Brain pericyte (primary cell): ENCODE results near the gene OTUD4.
"Not testable (repeated sequence)": the region's sequence is repeated elsewhere in the genome, so short reads cannot be mapped to it uniquely, and the experiment has no call there.

Source experiments
- DNase-seq: peaks from one replicate; pipeline ENCODE4 v3.0.0-alpha.2; 2012; ENCODE audit warnings: low read depth, low spot score

The OTUD4 gene

GRCh38 chr4:145180298-145181090 is at the start of gene OTUD4:
Gene OTUD4 (minus strand): TSS chr4:145180589. CDS start chr4:145179973, 616 bp downstream.
- DNase-seq = peak; percentile 65

- DNase-seq = not testable (repeated sequence)
Measured at GRCh38 chr4:145223228-145223627, 42.8 kb upstream of the OTUD4 start.

GRCh38 chr4:145221529-145221928 is 41.1 kb upstream of the OTUD4 start:
- DNase-seq = not testable (repeated sequence)

GRCh38 chr4:145219090-145219489 is 38.7 kb upstream of the OTUD4 start:
- DNase-seq = no peak

GRCh38 chr4:145218251-145218650 is 37.9 kb upstream of the OTUD4 start:
- no peak for DNase-seq

GRCh38 chr4:145217349-145217748 is 37.0 kb upstream of the OTUD4 start:
- DNase-seq = no peak

GRCh38 chr4:145216535-145216934 is 36.1 kb upstream of the OTUD4 start:
- no peak for DNase-seq

- no peak for DNase-seq
Measured at GRCh38 chr4:145213245-145213644, 32.9 kb upstream of the OTUD4 start.

- DNase-seq = no peak
Measured at GRCh38 chr4:145207934-145208333, 27.5 kb upstream of the OTUD4 start.

- DNase-seq = no peak
Measured at GRCh38 chr4:145203410-145203809, 23.0 kb upstream of the OTUD4 start.

- no peak for DNase-seq
Measured at GRCh38 chr4:145200366-145200765, 20.0 kb upstream of the OTUD4 start.

GRCh38 chr4:145199051-145199716 is 18.8 kb upstream of the OTUD4 start:
- no peak for DNase-seq

GRCh38 chr4:145196747-145197146 is 16.4 kb upstream of the OTUD4 start:
- DNase-seq = no peak

GRCh38 chr4:145195167-145195952 is 15.0 kb upstream of the OTUD4 start:
- DNase-seq = no peak

- DNase-seq = no peak
Measured at GRCh38 chr4:145189981-145190380, 9.6 kb upstream of the OTUD4 start.

GRCh38 chr4:145186729-145187128 is 6.3 kb upstream of the OTUD4 start:
- no peak for DNase-seq

- no peak for DNase-seq
Measured at GRCh38 chr4:145183581-145183980, 3.2 kb upstream of the OTUD4 start.

- DNase-seq = no peak
Measured at GRCh38 chr4:145183023-145183422, 2.6 kb upstream of the OTUD4 start.

GRCh38 chr4:145182222-145182621 is 1.8 kb upstream of the OTUD4 start:
- no peak for DNase-seq

- no peak for DNase-seq
Measured at GRCh38 chr4:145181091-145181501, 707 bp upstream of the OTUD4 start.

- peak; percentile 1 for DNase-seq
Measured at GRCh38 chr4:145179861-145180297, 510 bp downstream of the OTUD4 start.

GRCh38 chr4:145179281-145179860 is 1.0 kb downstream of the OTUD4 start:
- DNase-seq = peak; percentile 6
